Activated CD4-positive, alpha-beta T cell treated with anti-CD3 and anti-CD28 coated beads, Interleukin-2, amount 10 ng/mL, durations not matched to agents 7 days and 5 days (primary cell): Measurements from ENCODE around the gene KLK1. TPM values are rescaled to one million over a fixed set of nuclear protein-coding genes. Genes with fewer than 3 reads are reported as not detected.

Source experiments
- CTCF ChIA-PET: fragments of 350-600 bp; sonication (Branson Sonifier 250); formaldehyde crosslinking; loops from one replicate; lab custom pipeline; 2021; ENCODE audit warnings: antibody characterized with exemption; lab: Charles Lee
- POLR2A ChIA-PET: fragments of 350-600 bp; sonication (Branson Sonifier 250); formaldehyde crosslinking; loops from one replicate; lab custom pipeline; 2021; ENCODE audit warnings: antibody characterized with exemption; lab: Charles Lee
- DNase-seq: peaks from one replicate; pipeline ENCODE4 v3.0.0-alpha.2; 2020
- H3K27ac Mint-ChIP-seq: one replicate; pipeline ENCODE4 v1.8.0; 2021; ENCODE audit warnings: mild to moderate bottlenecking, moderate library complexity, mixed read lengths
- H3K27me3 Mint-ChIP-seq: one replicate; pipeline ENCODE4 v1.8.0; 2021; ENCODE audit warnings: mixed read lengths
- H3K36me3 Mint-ChIP-seq: one replicate; pipeline ENCODE4 v1.8.0; 2021; ENCODE audit warnings: low read depth, mixed read lengths
- H3K4me1 Mint-ChIP-seq: one replicate; pipeline ENCODE4 v1.8.0; 2021; ENCODE audit warnings: mixed read lengths
- H3K4me3 Mint-ChIP-seq: one replicate; pipeline ENCODE4 v1.8.0; 2021; ENCODE audit warnings: mild to moderate bottlenecking, moderate library complexity, mixed read lengths
- H3K9me3 Mint-ChIP-seq: one replicate; pipeline ENCODE4 v1.8.0; 2021; ENCODE audit warnings: mixed read lengths
- total RNA-seq, 2 experiments: library from RNA; stranded (reverse); gene quantifications; one replicate each; pipeline ENCODE4 v1.2.3, GENCODE V29; 2021

Gene KLK1
- total RNA-seq, 2 experiments from 2014 or later, result 0.75 to 1.1 TPM

- no peak for DNase-seq
- H3K4me1 Mint-ChIP-seq, result peaks cover 18% of the 10 kb centered on the region
- no peaks in the 10 kb centered on the region for H3K9me3 Mint-ChIP-seq
- peaks cover 29% of the 10 kb centered on the region for H3K27me3 Mint-ChIP-seq
- no peaks in the 10 kb centered on the region for H3K36me3 Mint-ChIP-seq
- H3K27ac Mint-ChIP-seq, result no peak within 1 kb of the TSS
- CTCF ChIA-PET, result interaction anchor here (1.0 kb wide), 1 partner anchor 15 kb away, joined by 3 read pairs; no protein-coding TSS in a partner anchor
- POLR2A ChIA-PET, result no interaction called here
- no peak within 1 kb of the TSS for H3K4me3 Mint-ChIP-seq
Observed at GRCh38 chr19:50833117-50833801, 9.7 kb upstream of the KLK1 start, which contains the start of gene KLK15. TSS of gene KLK15 (minus strand) at chr19:50833574. CDS start at chr19:50831492, 2,082 bp downstream.

DNA sequence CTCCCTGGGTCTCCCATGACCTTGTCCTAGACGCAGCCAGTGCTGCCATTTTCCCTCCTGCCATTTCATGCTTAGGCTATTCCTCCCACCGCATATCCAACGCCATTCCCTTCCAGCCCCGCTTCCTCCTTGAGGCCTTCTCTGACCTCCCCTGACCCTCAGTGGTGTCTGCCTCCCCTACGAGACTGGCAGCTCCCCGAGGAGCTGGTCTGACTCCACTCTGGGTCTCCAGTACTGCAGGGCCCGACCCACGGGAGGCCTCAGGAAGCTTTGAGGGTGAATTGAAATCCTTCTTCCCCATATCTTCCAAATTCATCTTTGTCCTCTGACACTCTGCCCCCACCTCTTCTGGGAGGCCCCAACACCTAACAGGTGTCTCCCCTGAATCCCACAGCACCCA lies 9.1 kb upstream of the KLK1 start:
- ChIA-PET CTCF (interaction anchor here (1.0 kb wide), 1 partner anchor 14 kb away, joined by 3 read pairs; no protein-coding TSS in a partner anchor), POLR2A (no interaction called here)
- DNase-seq, result no peak
- no peak overlapping the region for H3K27ac Mint-ChIP-seq
- no peaks in the 10 kb centered on the region for H3K9me3 Mint-ChIP-seq
- H3K27me3 Mint-ChIP-seq, result peaks cover 27% of the 10 kb centered on the region
- peaks cover 16% of the 10 kb centered on the region for H3K4me1 Mint-ChIP-seq
- no peak overlapping the region for H3K4me3 Mint-ChIP-seq
- H3K36me3 Mint-ChIP-seq, result no peaks in the 10 kb centered on the region

DNA sequence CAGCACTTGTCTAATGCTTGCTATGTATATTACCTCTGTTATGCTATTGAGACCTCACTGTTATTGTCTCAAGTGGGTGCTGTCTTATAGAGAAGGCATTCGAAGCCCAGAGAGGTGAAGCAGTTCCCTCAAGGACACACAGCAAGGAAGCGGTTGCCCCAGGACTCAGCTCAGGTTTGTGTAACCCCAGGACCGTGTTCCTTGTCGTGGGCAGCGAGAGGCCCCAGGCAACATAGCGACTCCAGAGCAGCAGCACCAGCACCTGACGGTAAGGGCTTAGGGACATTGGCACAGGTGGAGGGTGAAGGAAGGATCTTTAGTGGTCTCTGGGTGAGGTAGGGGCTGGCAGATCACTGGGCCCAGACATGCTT lies 7.4 kb upstream of the KLK1 start:
- H3K27me3 Mint-ChIP-seq, result peaks cover 18% of the 10 kb centered on the region
- CTCF ChIA-PET, result no interaction called here

GRCh38 chr19:50830266-50831025 lies 6.9 kb upstream of the KLK1 start:
- H3K27ac Mint-ChIP-seq, result no peak overlapping the region
- H3K36me3 Mint-ChIP-seq, result no peaks in the 10 kb centered on the region
- CTCF ChIA-PET, result no interaction called here
- no peak overlapping the region for H3K4me3 Mint-ChIP-seq
- peaks cover 17% of the 10 kb centered on the region for H3K27me3 Mint-ChIP-seq
- H3K9me3 Mint-ChIP-seq, result no peaks in the 10 kb centered on the region
- peaks cover 4% of the 10 kb centered on the region for H3K4me1 Mint-ChIP-seq
- POLR2A ChIA-PET, result no interaction called here
- no peak for DNase-seq

More for the DNA sequence above, 7.4 kb upstream of the KLK1 start:
- no peaks in the 10 kb centered on the region for H3K9me3 Mint-ChIP-seq
- POLR2A ChIA-PET, result no interaction called here
- H3K4me1 Mint-ChIP-seq, result peaks cover 6% of the 10 kb centered on the region
- H3K4me3 Mint-ChIP-seq, result no peak overlapping the region
- no peaks in the 10 kb centered on the region for H3K36me3 Mint-ChIP-seq
- DNase-seq, result no peak
- H3K27ac Mint-ChIP-seq, result no peak overlapping the region

GRCh38 chr19:50829801-50830200 lies 6.2 kb upstream of the KLK1 start:
- DNase-seq, result no peak
- Mint-ChIP-seq H3K9me3 (no peaks in the 10 kb centered on the region), H3K36me3 (no peaks in the 10 kb centered on the region), H3K4me3 (no peak overlapping the region), H3K27ac (no peak overlapping the region), H3K27me3 (peaks cover 14% of the 10 kb centered on the region), H3K4me1 (no peaks in the 10 kb centered on the region)
- POLR2A ChIA-PET, result no interaction called here
- CTCF ChIA-PET, result no interaction called here

- CTCF ChIA-PET, result interaction anchor here (0.6 kb wide), 1 partner anchor 529 kb away, joined by 3 read pairs; no protein-coding TSS in a partner anchor
- Mint-ChIP-seq H3K27ac (no peak overlapping the region), H3K27me3 (peaks cover 8% of the 10 kb centered on the region), H3K4me1 (no peaks in the 10 kb centered on the region), H3K9me3 (no peaks in the 10 kb centered on the region), H3K4me3 (no peak overlapping the region), H3K36me3 (no peaks in the 10 kb centered on the region)
- no peak for DNase-seq
- POLR2A ChIA-PET, result no interaction called here
Observed at GRCh38 chr19:50827476-50827875, 3.9 kb upstream of the KLK1 start.

- H3K27me3 Mint-ChIP-seq, result peaks cover 15% of the 10 kb centered on the region
- no peak overlapping the region for H3K4me3 Mint-ChIP-seq
- H3K9me3 Mint-ChIP-seq, result no peaks in the 10 kb centered on the region
- H3K27ac Mint-ChIP-seq, result no peak overlapping the region
- ChIA-PET CTCF (no interaction called here), POLR2A (no interaction called here)
- no peaks in the 10 kb centered on the region for H3K36me3 Mint-ChIP-seq
- DNase-seq, result no peak
- no peaks in the 10 kb centered on the region for H3K4me1 Mint-ChIP-seq
Observed at GRCh38 chr19:50826492-50827240, 3.1 kb upstream of the KLK1 start.

DNA sequence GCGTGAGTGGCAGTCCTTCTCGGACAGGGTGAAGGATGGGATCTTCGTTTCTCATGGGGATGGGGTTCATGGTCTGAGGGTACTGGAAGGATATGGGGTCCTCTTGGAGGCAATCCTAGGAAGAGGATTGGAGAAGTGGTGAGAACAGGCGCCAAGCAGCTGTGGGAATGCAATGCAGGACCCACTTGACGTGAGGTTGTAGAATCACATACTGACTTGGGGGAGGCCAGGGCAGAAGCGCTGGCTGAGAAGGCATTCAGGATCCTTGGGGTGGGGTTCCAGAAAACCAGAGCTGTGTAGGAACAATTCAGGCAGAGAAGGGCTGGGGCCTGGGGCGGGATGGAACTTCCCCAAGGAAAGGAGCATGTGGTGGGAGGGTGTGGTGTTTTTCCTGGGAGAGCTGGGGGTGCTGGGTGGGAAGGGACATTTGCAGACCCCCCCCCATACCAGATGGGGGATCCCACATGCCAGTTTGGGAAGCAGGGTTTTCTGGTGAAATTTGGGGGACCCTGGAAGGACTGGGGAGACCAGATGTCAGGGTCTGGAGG lies 852 bp downstream of the KLK1 start:
- Mint-ChIP-seq H3K9me3 (no peaks in the 10 kb centered on the region), H3K27me3 (peaks cover 41% of the 10 kb centered on the region), H3K4me3 (no peak overlapping the region), H3K4me1 (peaks cover 28% of the 10 kb centered on the region), H3K36me3 (no peaks in the 10 kb centered on the region), H3K27ac (no peak overlapping the region)
- ChIA-PET CTCF (no interaction called here), POLR2A (no interaction called here)
- DNase-seq, result no peak

DNA sequence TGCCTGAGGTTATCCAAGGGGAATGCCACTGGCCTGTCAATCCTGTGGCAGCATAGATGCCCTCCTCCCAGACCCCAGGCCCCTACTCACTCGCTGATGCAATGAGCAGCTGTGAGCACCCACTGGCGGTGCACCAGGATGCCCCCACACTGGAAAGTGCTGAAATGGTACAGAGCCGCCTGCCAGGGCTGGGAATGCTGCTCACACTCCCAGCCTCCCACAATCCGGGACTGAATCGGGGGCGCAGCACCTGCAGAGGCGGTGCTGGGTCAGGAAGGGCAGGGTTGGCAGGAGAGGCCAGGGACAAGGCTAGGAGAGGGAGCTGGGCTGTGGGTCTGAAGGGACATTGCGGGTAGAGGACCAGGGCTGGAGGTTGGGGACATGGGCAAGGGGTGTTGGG lies 2.0 kb downstream of the KLK1 start:
- no peak overlapping the region for H3K27ac Mint-ChIP-seq
- DNase-seq, result no peak
- H3K9me3 Mint-ChIP-seq, result no peaks in the 10 kb centered on the region
- ChIA-PET POLR2A (no interaction called here), CTCF (no interaction called here)
- no peak overlapping the region for H3K4me3 Mint-ChIP-seq
- no peaks in the 10 kb centered on the region for H3K36me3 Mint-ChIP-seq
- peaks cover 41% of the 10 kb centered on the region for H3K27me3 Mint-ChIP-seq
- peaks cover 34% of the 10 kb centered on the region for H3K4me1 Mint-ChIP-seq

DNA sequence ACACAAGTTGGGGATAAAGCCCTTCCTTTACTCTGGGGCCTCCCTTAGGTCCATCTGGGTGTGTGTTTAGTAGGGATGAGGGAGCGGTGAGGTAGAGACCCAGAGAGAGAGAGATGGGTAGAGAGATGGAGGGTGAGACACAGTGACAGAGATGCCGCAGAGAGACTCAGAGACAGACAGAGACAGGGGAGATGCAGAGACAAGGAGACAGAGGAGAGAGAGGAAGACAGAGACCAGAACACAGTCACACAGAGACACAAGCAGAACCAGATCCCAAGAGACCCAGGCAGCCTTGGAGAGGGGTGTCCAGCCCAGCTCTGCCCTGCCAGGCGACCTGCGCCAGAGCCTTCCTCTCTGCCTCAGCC lies 2.4 kb downstream of the KLK1 start:
- H3K4me3 Mint-ChIP-seq, result no peak overlapping the region
- peaks cover 40% of the 10 kb centered on the region for H3K27me3 Mint-ChIP-seq
- H3K4me1 Mint-ChIP-seq, result peaks cover 34% of the 10 kb centered on the region
- POLR2A ChIA-PET, result no interaction called here
- no peaks in the 10 kb centered on the region for H3K9me3 Mint-ChIP-seq
- no peak for DNase-seq
- no peaks in the 10 kb centered on the region for H3K36me3 Mint-ChIP-seq
- H3K27ac Mint-ChIP-seq, result peak overlapping the region; percentile 15
- CTCF ChIA-PET, result no interaction called here

GRCh38 chr19:50820549-50821247 lies 2.9 kb downstream of the KLK1 start:
- Mint-ChIP-seq H3K36me3 (no peaks in the 10 kb centered on the region), H3K27ac (peak overlapping the region; percentile 15), H3K27me3 (peaks cover 40% of the 10 kb centered on the region), H3K4me3 (peak overlapping the region; percentile 11), H3K9me3 (no peaks in the 10 kb centered on the region), H3K4me1 (peaks cover 34% of the 10 kb centered on the region)
- ChIA-PET POLR2A (no interaction called here), CTCF (no interaction called here)
- no peak for DNase-seq

GRCh38 chr19:50820086-50820485 lies 3.5 kb downstream of the KLK1 start:
- DNase-seq, result no peak
- H3K27me3 Mint-ChIP-seq, result peaks cover 40% of the 10 kb centered on the region
- H3K4me3 Mint-ChIP-seq, result no peak overlapping the region
- peak overlapping the region; percentile 47 for H3K27ac Mint-ChIP-seq
- H3K36me3 Mint-ChIP-seq, result no peaks in the 10 kb centered on the region
- H3K9me3 Mint-ChIP-seq, result no peaks in the 10 kb centered on the region
- H3K4me1 Mint-ChIP-seq, result peaks cover 34% of the 10 kb centered on the region
- POLR2A ChIA-PET, result interaction anchor here (0.9 kb wide), 1 partner anchor 15 kb away, joined by 3 read pairs; no protein-coding TSS in a partner anchor
- CTCF ChIA-PET, result no interaction called here
